Measurements from ENCODE around the gene DGKI. TPM values are rescaled to one million over a fixed set of nuclear protein-coding genes. Genes with fewer than 3 reads are reported as not detected.

The DGKI gene
- total and polyA plus RNA-seq, 2 of the 4 experiments (the other 2 are of a cell fraction): 3.9 to 15.8 TPM

DNA sequence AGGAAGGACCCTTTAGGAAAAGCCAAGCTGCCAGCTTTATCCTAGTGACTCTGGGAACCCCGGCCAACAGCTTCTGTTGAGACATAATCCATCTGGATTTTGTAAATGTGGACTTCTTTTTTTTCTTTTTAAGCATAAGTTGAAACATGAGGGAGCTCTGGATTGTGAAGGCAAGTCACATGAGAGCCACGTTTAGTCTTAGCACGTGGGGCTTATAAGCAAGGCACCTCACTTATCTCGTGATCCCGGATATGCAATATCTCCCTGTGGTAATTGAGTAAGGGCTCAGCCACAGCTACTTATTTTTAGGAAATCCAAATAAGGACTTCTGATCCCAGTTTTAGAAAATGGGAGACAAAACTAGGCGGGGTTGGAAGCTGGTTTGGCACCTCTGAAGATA lies 392.0 kb downstream of the DGKI start:
- TF ChIP-seq POLR2A (IDR thresholded peaks at IDR 0.05; ENCODE audit: low read depth, low read length) (no peak; the same call in 1 of the 2 replicates), BHLHE40 (IDR thresholded peaks at IDR 0.05; ENCODE audit: low read depth, low read length) (peak; percentile 98), MXI1 (IDR thresholded peaks at IDR 0.05; ENCODE audit: borderline replicate concordance, low read depth, low read length) (peak; percentile 86), CHD1 (IDR thresholded peaks at IDR 0.05; ENCODE audit: low read depth, low read length) (no peak), CEBPB (IDR thresholded peaks at IDR 0.05; ENCODE audit: low read depth, low read length) (peak; percentile 81), FOS (IDR thresholded peaks at IDR 0.05; ENCODE audit: low read depth, low read length) (0 out of 2 replicates have a peak, but pooled peaks have one; percentile 25)
- TF ChIP-seq, protein P1, sequence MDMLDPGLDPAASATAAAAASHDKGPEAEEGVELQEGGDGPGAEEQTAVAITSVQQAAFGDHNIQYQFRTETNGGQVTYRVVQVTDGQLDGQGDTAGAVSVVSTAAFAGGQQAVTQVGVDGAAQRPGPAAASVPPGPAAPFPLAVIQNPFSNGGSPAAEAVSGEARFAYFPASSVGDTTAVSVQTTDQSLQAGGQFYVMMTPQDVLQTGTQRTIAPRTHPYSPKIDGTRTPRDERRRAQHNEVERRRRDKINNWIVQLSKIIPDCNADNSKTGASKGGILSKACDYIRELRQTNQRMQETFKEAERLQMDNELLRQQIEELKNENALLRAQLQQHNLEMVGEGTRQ (IDR thresholded peaks at IDR 0.05; ENCODE audit: low read depth, low read length): peak; percentile 86
- Histone ChIP-seq H3K79me1 (ENCODE audit: low read depth in 1 of 2, low read length in 2 of 2) (peaks cover 0 to 15% of the 10 kb centered on the region in 2 experiments; a peak in 2 of 4 replicates), H3K27me3 (ENCODE audit: control insufficient read depth, insufficient read depth, low read length) (no peaks in the 10 kb centered on the region), H3K4me1 (ENCODE audit: control insufficient read depth, insufficient read depth, low read length) (peaks cover 7% of the 10 kb centered on the region), H3K18ac (ENCODE audit: low read depth, low read length) (peak overlapping the region; percentile 94), H4K20me1 (ENCODE audit: insufficient read depth, low read length) (no peaks in the 10 kb centered on the region), H2BK20ac (ENCODE audit: low read depth, low read length) (peak overlapping the region; percentile 87), H2AK9ac (replicated peaks; ENCODE audit: low read depth, low read length, poor library complexity) (no peak overlapping the region), H3K9ac (ENCODE audit: low read depth, low read length) (peak overlapping the region; percentile 67), H4K8ac (ENCODE audit: low read depth in 2 of 2, low read length in 2 of 2) (peak overlapping the region; percentile 39 to 97), H3K23ac (ENCODE audit: low read depth, low read length) (peak overlapping the region; percentile 59), H2BK5ac (ENCODE audit: low read depth, low read length, poor library complexity, severe bottlenecking) (peak overlapping the region; percentile 82), H3K9me1 (ENCODE audit: insufficient read depth, low read length) (0 out of 2 replicates have a peak, but pooled peaks cover 3% of the 10 kb centered on the region), H4K91ac (ENCODE audit: insufficient read depth, low read depth, low read length) (peak overlapping the region; percentile 70), H3K36me3 (ENCODE audit: control insufficient read depth, insufficient read depth, low read length) (no peaks in the 10 kb centered on the region), H3K4me2 (ENCODE audit: low read depth, low read length) (peak overlapping the region; percentile 63), H3K4me3 (ENCODE audit: insufficient read depth, low read depth, low read length) (no peak overlapping the region), H3K14ac (replicated peaks; ENCODE audit: low read depth, low read length) (peak overlapping the region; percentile 65), H2BK120ac (ENCODE audit: low read depth, low read length) (peak overlapping the region; percentile 91), H2BK15ac (ENCODE audit: low read depth, low read length) (peak overlapping the region; percentile 84), H3K27ac (ENCODE audit: insufficient read depth, low read length) (peak overlapping the region; percentile 86), H4K5ac (ENCODE audit: low read depth, low read length) (peak overlapping the region; percentile 90), H3K4ac (ENCODE audit: low read depth, low read length) (peak overlapping the region; percentile 84), H2AFZ (replicated peaks; ENCODE audit: low read length, poor library complexity) (peak overlapping the region; percentile 71), H3K9me3 (ENCODE audit: control insufficient read depth, insufficient read depth, low read length) (no peaks in the 10 kb centered on the region), H2AK5ac (ENCODE audit: low read depth, low read length) (no peak overlapping the region), H3K56ac (ENCODE audit: extremely low read depth, insufficient read depth, low read length) (peak overlapping the region; percentile 88)
- no CpG with 5 or more reads among the region's 6 CpGs for WGBS, 2 experiments (ENCODE audit: extremely low coverage in 2 of 2, insufficient read length in 1 of 2)
- in situ Hi-C loops (cut with MboI; ENCODE audit: low sequenced_read_pairs) (loop anchor here (5.0 to 10.0 kb wide), 2 partner anchors 292 to 570 kb away; no protein-coding TSS in a partner anchor), intact Hi-C loops (cut with micrococcal nuclease) (loop anchor here (1.0 to 5.0 kb wide), 6 partner anchors 138 to 1048 kb away; no protein-coding TSS in a partner anchor), dilution Hi-C loops (cut with HindIII; ENCODE audit: low sequenced_read_pairs, unreplicated experiment) (no loop called here)
- peak; percentile 82 for ATAC-seq (ENCODE audit: low read depth)
- ChIA-PET POLR2A (ENCODE audit: unreplicated experiment) (interaction anchor here (0.6 to 1.2 kb wide), 3 partner anchors 135 to 285 kb away, joined by 3 to 10 read pairs (median 3); no protein-coding TSS in a partner anchor), CTCF (interaction anchor here (0.7 to 2.6 kb wide), 10 partner anchors 9 to 426 kb away, joined by 3 to 20 read pairs (median 3); no protein-coding TSS in a partner anchor)
- DNase-seq: peak; percentile 93
- no TSS peak for BruUV-seq (replicated peaks)
